Caco-2 (cell line): ENCODE data around the gene ACTN4. TPM values are rescaled to one million over a fixed set of nuclear protein-coding genes. Genes with fewer than 3 reads are reported as not detected.
A peak's percentile ranks its signal among the peaks of the same experiment; 100 is the strongest.

ENCODE experiments used
- BruUV-seq: library from RNA; stranded (reverse); fragments of 400-500 nt; replicated peaks from 2 replicates; lab custom pipeline; 2021; lab: Mats Ljungman, UMichigan
- CTCF ChIA-PET: fragments of 300-600 bp; sonication (Branson Sonifier 250); formaldehyde crosslinking; loops from one replicate; lab custom pipeline; 2022; ENCODE audit warnings: antibody characterized with exemption; lab: Charles Lee
- POLR2A ChIA-PET: fragments of 300-600 bp; sonication (Branson Sonifier 250); formaldehyde crosslinking; loops from one replicate; lab custom pipeline; 2022; ENCODE audit warnings: antibody characterized with exemption; lab: Charles Lee
- DNase-seq, 2 experiments: peaks; one replicate each; pipeline versions ENCODE4 v3.0.0 to v3.0.0-alpha.2; 2020 to 2022
- H3K27me3 ChIP-seq: replicated peaks from 2 replicates; pipeline ENCODE4 v1.6.0; 2011; ENCODE audit warnings: low read length; ENCODE audit not compliant: control insufficient read depth, insufficient read depth
- H3K36me3 ChIP-seq: 2 replicates; pipeline ENCODE4 v1.5.1; 2011; ENCODE audit warnings: low read length; ENCODE audit not compliant: control insufficient read depth, insufficient read depth
- H3K4me1 ChIP-seq: fragments of 250-450 bp; sonication (Bioruptor Pico); 2 replicates; pipeline ENCODE4 v1.5.1; 2020; ENCODE audit warnings: mild to moderate bottlenecking
- H3K4me3 ChIP-seq: 2 replicates; pipeline ENCODE4 v1.5.1; 2011; ENCODE audit warnings: low read depth, mild to moderate bottlenecking, control low read depth, low read length
- H3K9me3 ChIP-seq: fragments of 250-450 bp; sonication (Bioruptor Pico); 2 replicates; pipeline ENCODE4 v1.5.1; 2020; ENCODE audit warnings: mild to moderate bottlenecking, moderate library complexity
- H3K27ac Mint-ChIP-seq: one replicate; pipeline ENCODE4 v1.8.0; 2022; ENCODE audit warnings: mixed read lengths; ENCODE audit not compliant: unreplicated experiment
- H3K27me3 Mint-ChIP-seq: one replicate; pipeline ENCODE4 v1.8.0; 2022; ENCODE audit warnings: mixed read lengths; ENCODE audit not compliant: insufficient read depth, unreplicated experiment
- H3K36me3 Mint-ChIP-seq: one replicate; pipeline ENCODE4 v1.8.0; 2022; ENCODE audit warnings: mild to moderate bottlenecking, mixed read lengths; ENCODE audit not compliant: insufficient read depth, unreplicated experiment
- H3K4me1 Mint-ChIP-seq: one replicate; pipeline ENCODE4 v1.8.0; 2022; ENCODE audit warnings: low read depth, mixed read lengths; ENCODE audit not compliant: unreplicated experiment
- H3K4me3 Mint-ChIP-seq: one replicate; pipeline ENCODE4 v1.8.0; 2022; ENCODE audit warnings: mild to moderate bottlenecking, moderate library complexity, mixed read lengths; ENCODE audit not compliant: unreplicated experiment
- H3K9me3 Mint-ChIP-seq: one replicate; pipeline ENCODE4 v1.8.0; 2022; ENCODE audit warnings: mixed read lengths; ENCODE audit not compliant: unreplicated experiment
- intact Hi-C: fragments of 100-400 bp; cut with micrococcal nuclease; formaldehyde crosslinking; loops from one replicate; pipeline ENCODE4 v1.10.0; 2022; ENCODE audit not compliant: unreplicated experiment
- total RNA-seq: library from RNA; stranded (reverse); gene quantifications from 2 replicates; pipeline ENCODE4 v1.2.3, GENCODE V29; 2022
- TF ChIP-seq, protein P1 (sequence below), 2 experiments: fragments of 200-600 bp in 1 of 2; IDR thresholded peaks; 1 replicate in 1 of 2; 2 replicates in 1 of 2; pipeline versions ENCODE4 v1.5.1 to v1.8.0; 2011 to 2022; ENCODE audit warnings: antibody characterized with exemption in 1 of 2, control low read depth in 1 of 2, inconsistent platforms in 1 of 2, low read depth in 1 of 2, low read length in 1 of 2, mild to moderate bottlenecking in 1 of 2, moderate library complexity in 1 of 2; ENCODE audit not compliant: insufficient read depth in 1 of 2, severe bottlenecking in 1 of 2, unreplicated experiment in 1 of 2

Gene ACTN4
- total RNA-seq, 1 experiment from 2014 or later, result 605 TPM

DNA sequence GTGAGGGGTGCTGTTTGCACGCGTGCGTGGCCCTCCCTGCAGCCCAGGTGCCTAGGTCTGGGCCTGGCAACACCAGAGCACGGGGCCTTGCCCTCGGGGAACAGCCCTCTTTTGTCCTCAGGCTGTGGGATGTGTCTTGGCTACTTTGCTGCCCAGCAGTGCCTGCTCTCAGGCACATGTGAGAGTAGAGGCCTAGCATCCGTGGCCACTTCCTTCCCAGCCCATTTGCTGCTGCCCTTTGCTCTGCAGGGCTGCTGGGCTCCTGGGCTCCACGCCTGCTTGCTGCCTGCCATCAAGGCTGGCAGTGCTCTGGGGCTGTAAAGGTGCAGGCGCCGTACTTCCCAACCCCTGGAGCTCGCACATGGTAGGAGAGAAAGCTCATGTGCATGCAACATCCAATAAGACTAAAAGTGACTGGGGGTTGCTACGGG, 50.2 kb downstream of the ACTN4 start:
- no peak for DNase-seq
- Histone ChIP-seq H3K27me3 (no peaks in the 10 kb centered on the region), H3K4me1 (peaks cover 76% of the 10 kb centered on the region), H3K4me3 (no peak overlapping the region), H3K36me3 (peaks cover 11% of the 10 kb centered on the region), H3K9me3 (no peaks in the 10 kb centered on the region)
- no TSS peak for BruUV-seq
- Mint-ChIP-seq H3K36me3 (peaks cover 100% of the 10 kb centered on the region), H3K27ac (peak overlapping the region; percentile 82), H3K9me3 (no peaks in the 10 kb centered on the region), H3K4me1 (peaks cover 31% of the 10 kb centered on the region), H3K4me3 (no peak overlapping the region), H3K27me3 (no peaks in the 10 kb centered on the region)
- TF ChIP-seq, protein P1, sequence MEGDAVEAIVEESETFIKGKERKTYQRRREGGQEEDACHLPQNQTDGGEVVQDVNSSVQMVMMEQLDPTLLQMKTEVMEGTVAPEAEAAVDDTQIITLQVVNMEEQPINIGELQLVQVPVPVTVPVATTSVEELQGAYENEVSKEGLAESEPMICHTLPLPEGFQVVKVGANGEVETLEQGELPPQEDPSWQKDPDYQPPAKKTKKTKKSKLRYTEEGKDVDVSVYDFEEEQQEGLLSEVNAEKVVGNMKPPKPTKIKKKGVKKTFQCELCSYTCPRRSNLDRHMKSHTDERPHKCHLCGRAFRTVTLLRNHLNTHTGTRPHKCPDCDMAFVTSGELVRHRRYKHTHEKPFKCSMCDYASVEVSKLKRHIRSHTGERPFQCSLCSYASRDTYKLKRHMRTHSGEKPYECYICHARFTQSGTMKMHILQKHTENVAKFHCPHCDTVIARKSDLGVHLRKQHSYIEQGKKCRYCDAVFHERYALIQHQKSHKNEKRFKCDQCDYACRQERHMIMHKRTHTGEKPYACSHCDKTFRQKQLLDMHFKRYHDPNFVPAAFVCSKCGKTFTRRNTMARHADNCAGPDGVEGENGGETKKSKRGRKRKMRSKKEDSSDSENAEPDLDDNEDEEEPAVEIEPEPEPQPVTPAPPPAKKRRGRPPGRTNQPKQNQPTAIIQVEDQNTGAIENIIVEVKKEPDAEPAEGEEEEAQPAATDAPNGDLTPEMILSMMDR (IDR thresholded peaks at IDR 0.05; ENCODE audit: insufficient read depth in 1 of 2, low read depth in 1 of 2, low read length in 1 of 2, severe bottlenecking in 1 of 2, unreplicated experiment in 1 of 2), result no peak
- ChIA-PET CTCF (interaction anchor here (0.5 to 0.6 kb wide), 2 partner anchors 11 to 165 kb away, joined by 5 to 6 read pairs; no protein-coding TSS in a partner anchor), POLR2A (no interaction called here)
- intact Hi-C loops, result no loop called here

DNA sequence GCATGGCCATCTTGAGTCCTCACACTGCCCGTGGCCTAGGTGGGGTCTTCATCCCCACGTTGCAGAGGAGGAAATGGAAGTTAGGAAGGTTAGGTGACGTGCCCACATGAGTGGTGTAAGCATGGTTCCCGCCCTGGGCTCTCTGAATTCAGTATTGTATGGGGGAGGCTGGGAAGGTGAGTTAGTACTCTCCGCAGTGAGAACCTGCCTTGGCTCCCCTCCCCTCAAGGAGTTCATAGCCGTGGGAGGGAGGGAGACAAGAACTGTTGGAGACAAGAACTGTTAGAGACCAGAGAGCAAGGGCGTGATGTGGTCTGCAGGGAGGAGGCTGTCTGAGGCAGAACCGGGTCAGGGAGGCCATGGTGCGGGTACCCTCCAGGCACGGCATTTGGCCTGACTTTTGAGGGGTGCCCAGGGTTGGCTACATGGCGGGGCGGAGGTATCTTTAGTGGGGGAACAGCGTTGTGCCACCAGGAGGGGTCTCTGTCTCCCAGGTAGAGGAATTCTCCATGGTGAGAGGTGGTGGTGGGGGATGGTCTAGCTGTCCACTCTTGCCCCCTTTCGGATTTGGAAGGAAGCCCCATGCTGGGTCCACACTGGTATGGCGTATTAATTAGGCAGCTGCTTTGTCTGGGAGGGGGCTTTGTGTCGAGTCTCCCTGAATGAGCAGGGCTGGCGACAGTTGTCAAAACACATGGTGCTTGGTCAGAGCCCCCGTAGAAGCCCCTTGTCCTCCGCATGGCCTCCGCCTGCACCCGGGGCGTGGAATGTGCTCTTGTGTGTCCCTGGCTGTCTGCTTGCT, 51.0 kb downstream of the ACTN4 start:
- POLR2A ChIA-PET, result no interaction called here
- H3K36me3 Mint-ChIP-seq, result peaks cover 100% of the 10 kb centered on the region
- peaks cover 11% of the 10 kb centered on the region for H3K36me3 ChIP-seq

DNA sequence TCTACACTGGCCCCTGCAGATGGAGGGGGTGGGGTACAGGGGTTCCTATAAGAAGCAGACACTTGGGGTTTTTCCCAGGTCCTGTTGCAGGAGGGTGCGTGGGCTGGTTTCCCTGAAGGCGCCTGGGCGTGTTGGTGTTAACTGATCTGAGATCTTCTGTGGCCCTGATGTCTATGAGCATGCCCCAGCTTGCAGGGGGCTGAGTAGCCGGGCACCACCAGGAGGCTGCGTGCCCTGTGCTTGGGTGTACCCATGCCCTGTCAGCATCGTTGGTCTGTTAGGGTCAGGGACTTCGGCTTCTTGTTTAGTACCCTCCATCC, 51.5 kb downstream of the ACTN4 start:
- Histone ChIP-seq H3K4me1 (peaks cover 65% of the 10 kb centered on the region), H3K4me3 (no peak overlapping the region), H3K27me3 (no peaks in the 10 kb centered on the region), H3K9me3 (no peaks in the 10 kb centered on the region), H3K36me3 (peaks cover 15% of the 10 kb centered on the region)
- ChIA-PET POLR2A (no interaction called here), CTCF (no interaction called here)
- Mint-ChIP-seq H3K36me3 (peaks cover 100% of the 10 kb centered on the region), H3K4me3 (no peak overlapping the region), H3K9me3 (no peaks in the 10 kb centered on the region), H3K27me3 (no peaks in the 10 kb centered on the region), H3K27ac (peak overlapping the region; percentile 82), H3K4me1 (peaks cover 33% of the 10 kb centered on the region)
- BruUV-seq, result no TSS peak
- intact Hi-C loops, result no loop called here
- TF ChIP-seq, protein P1 (IDR thresholded peaks at IDR 0.05; ENCODE audit: insufficient read depth in 1 of 2, low read depth in 1 of 2, low read length in 1 of 2, severe bottlenecking in 1 of 2, unreplicated experiment in 1 of 2), result no peak
- DNase-seq, result no peak

More for the DNA sequence above, 51.0 kb downstream of the ACTN4 start:
- no peak for DNase-seq
- Mint-ChIP-seq H3K27ac (peak overlapping the region; percentile 82), H3K9me3 (no peaks in the 10 kb centered on the region), H3K27me3 (no peaks in the 10 kb centered on the region), H3K4me3 (peak overlapping the region; percentile 27), H3K4me1 (peaks cover 31% of the 10 kb centered on the region)
- TF ChIP-seq, protein P1 (IDR thresholded peaks at IDR 0.05; ENCODE audit: insufficient read depth in 1 of 2, low read depth in 1 of 2, low read length in 1 of 2, severe bottlenecking in 1 of 2, unreplicated experiment in 1 of 2), result no peak
- Histone ChIP-seq H3K4me1 (peaks cover 71% of the 10 kb centered on the region), H3K9me3 (no peaks in the 10 kb centered on the region), H3K4me3 (no peak overlapping the region), H3K27me3 (no peaks in the 10 kb centered on the region)
- CTCF ChIA-PET, result interaction anchor here (0.5 kb wide), 1 partner anchor 166 kb away, joined by 5 read pairs; no protein-coding TSS in a partner anchor
- intact Hi-C loops, result no loop called here
- no TSS peak for BruUV-seq
